Mammary epithelial cell (primary cell): ENCODE measurements around the gene PDCL2.

ENCODE experiments used
- EZH2 ChIP-seq: IDR thresholded peaks from 2 replicates; pipeline ENCODE4 v1.6.1; 2012; ENCODE audit warnings: low read length, inconsistent platforms, borderline replicate concordance
- TF ChIP-seq, protein P1 (sequence below), 2 donors: IDR thresholded peaks in 1 of 2; conservative IDR thresholded peaks in 1 of 2; 2 replicates each; pipeline ENCODE4 v1.5.1; 2011 to 2012; ENCODE audit warnings: inconsistent platforms in 2 of 2, low read length in 2 of 2, mild to moderate bottlenecking in 2 of 2, control low read depth in 1 of 2, low read depth in 1 of 2; ENCODE audit not compliant: insufficient read depth in 1 of 2; ENCODE audit errors: extremely low read depth in 1 of 2

GRCh38 chr4:55637272-55637820, 45.3 kb upstream of the PDCL2 start:
- TF ChIP-seq, protein P1, sequence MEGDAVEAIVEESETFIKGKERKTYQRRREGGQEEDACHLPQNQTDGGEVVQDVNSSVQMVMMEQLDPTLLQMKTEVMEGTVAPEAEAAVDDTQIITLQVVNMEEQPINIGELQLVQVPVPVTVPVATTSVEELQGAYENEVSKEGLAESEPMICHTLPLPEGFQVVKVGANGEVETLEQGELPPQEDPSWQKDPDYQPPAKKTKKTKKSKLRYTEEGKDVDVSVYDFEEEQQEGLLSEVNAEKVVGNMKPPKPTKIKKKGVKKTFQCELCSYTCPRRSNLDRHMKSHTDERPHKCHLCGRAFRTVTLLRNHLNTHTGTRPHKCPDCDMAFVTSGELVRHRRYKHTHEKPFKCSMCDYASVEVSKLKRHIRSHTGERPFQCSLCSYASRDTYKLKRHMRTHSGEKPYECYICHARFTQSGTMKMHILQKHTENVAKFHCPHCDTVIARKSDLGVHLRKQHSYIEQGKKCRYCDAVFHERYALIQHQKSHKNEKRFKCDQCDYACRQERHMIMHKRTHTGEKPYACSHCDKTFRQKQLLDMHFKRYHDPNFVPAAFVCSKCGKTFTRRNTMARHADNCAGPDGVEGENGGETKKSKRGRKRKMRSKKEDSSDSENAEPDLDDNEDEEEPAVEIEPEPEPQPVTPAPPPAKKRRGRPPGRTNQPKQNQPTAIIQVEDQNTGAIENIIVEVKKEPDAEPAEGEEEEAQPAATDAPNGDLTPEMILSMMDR (conservative IDR thresholded peaks at IDR 0.05 in 1 of 2, IDR thresholded peaks at IDR 0.05 in 1 of 2; ENCODE audit: extremely low read depth in 1 of 2, insufficient read depth in 1 of 2, low read depth in 1 of 2, low read length in 2 of 2): no peak
- TF ChIP-seq EZH2: no peak
